SK-N-MC (cell line): Measurements from ENCODE around the gene ZRSR2.

Source experiments
- EZH2 ChIP-seq: fragments of 200-600 bp; sonication (generic); IDR thresholded peaks from one replicate; pipeline ENCODE4 v1.6.1; 2017; ENCODE audit warnings: antibody characterized with exemption
- FOXP2 ChIP-seq: optimal IDR thresholded peaks from 2 replicates; pipeline ENCODE3; 2011; ENCODE audit warnings: mild to moderate bottlenecking, moderate library complexity; ENCODE audit not compliant: insufficient read depth; ENCODE audit errors: extremely low read length, control extremely low read depth
- POLR2AphosphoS5 ChIP-seq: IDR thresholded peaks from 2 replicates; pipeline ENCODE4 v1.6.1; 2012; ENCODE audit warnings: mild to moderate bottlenecking, low read depth, low read length, borderline replicate concordance

DNA sequence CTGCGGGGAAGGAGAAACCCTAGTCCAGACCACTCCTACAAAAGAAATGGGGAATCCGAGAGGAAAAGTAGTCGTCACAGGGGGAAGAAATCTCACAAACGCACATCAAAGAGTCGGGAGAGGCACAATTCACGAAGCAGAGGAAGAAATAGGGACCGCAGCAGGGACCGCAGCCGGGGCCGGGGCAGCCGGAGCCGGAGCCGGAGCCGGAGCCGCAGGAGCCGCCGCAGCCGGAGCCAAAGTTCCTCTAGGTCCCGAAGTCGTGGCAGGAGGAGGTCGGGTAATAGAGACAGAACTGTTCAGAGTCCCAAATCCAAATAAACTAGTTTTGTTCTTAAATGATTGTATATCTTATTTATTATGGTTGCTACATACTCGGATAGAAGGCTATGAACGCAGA, 32.6 kb downstream of the ZRSR2 start:
- TF ChIP-seq POLR2AphosphoS5 (no peak), EZH2 (no peak), FOXP2 (no peak)
